GM19193 (cell line): Measurements from ENCODE around the gene ANGPT4.

Source experiments
- POLR2A ChIP-seq: IDR thresholded peaks from 4 replicates; pipeline ENCODE4 v1.6.1; 2011; ENCODE audit not compliant: insufficient read depth, insufficient read length; ENCODE audit errors: extremely low read depth

The ANGPT4 gene

DNA sequence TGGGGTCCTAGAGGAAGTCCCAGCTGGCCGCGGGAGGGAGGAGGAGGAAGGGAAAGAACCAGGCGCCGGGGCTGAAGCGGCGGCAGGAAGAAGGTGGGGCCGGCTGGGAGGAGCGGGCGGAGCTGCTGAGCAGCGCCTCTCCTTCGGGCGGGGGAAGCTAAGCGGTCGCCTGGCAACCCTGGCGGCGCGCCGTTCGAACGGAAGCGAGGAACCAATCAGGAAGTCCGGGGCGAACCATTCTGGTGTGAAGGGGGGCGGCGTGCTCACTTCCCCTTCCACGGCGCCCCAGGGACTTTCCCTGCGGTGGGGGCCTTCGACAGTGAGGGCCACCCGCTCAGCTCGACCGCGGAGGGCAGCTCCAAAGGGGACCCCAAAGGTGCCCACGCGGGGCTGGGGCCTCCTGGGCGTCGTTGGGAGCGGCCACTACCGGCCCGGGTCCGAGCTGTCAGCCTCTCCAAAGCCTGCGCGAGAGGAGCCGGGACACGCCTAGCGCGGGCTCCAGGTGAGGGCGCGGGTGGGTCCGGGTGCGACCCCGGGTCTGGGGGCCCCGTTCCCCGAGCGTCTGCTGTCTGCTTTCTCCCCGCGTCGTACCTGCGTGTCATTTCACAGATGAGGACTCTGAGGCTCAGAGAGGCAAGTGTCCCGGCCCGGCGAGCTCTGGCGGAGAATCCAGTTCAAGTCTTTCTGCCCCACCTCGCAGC, 82.5 kb downstream of the ANGPT4 start, which contains the start of gene FAM110A:
TSS of gene FAM110A (plus strand) at position 266 of the 701 bp plus-strand sequence. CDS start 11,090 bp downstream, outside the sequence.
- peak; percentile 56 for TF ChIP-seq POLR2A

DNA sequence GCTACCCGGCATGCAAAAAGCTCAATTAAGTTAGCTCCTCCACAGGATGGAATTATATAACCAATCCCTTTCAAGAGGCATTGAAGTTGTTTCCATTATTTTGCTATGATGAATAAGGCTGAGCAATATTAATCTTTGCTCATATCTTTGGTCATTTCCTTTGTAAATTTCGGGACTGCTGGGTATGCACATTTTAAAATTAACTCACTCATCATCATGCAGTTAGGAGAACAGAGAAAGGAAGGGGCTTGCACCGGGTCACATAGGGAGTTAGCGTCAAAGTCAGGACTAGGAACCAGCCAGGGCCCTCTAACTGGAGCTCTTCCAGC, 83.0 kb downstream of the ANGPT4 start:
- TF ChIP-seq POLR2A: no peak

DNA sequence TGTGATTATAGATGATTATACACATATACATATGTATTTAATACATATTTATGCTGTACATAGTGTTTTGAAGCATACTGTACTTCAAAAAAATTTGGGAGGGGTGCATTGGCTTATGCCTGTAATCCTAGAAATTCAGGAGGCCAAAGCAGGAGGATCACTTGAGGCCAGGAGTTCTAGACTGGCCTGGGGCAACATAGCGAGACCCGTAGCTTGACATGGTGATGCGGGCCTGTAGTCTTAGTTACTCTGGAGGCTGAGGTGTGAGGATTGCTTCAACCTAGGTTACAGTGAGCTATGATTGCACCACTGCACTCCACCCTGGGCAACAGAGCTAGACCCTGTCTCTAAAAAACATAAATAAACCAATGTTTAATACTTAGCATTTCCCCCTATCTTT, 84.2 kb downstream of the ANGPT4 start:
- no peak for TF ChIP-seq POLR2A

DNA sequence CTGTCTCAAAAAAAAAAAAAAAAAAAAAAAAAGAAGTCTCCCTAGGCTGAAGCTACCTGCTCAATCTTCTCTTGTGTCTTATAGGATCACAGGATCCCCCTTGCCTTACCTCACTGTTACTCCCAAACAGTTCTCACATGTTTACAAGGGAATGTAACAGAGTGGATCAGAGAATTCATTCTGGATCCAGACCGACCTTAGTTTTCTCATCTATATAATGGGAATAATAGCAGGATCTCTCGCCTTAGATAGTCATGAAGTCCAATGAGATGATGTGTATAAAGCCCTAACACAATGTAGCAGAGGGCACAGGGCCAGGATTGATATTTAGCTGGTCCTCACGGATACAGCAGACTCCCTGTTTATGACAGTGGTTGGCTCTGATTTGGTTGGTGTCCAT, 84.9 kb downstream of the ANGPT4 start:
- no peak for TF ChIP-seq POLR2A

DNA sequence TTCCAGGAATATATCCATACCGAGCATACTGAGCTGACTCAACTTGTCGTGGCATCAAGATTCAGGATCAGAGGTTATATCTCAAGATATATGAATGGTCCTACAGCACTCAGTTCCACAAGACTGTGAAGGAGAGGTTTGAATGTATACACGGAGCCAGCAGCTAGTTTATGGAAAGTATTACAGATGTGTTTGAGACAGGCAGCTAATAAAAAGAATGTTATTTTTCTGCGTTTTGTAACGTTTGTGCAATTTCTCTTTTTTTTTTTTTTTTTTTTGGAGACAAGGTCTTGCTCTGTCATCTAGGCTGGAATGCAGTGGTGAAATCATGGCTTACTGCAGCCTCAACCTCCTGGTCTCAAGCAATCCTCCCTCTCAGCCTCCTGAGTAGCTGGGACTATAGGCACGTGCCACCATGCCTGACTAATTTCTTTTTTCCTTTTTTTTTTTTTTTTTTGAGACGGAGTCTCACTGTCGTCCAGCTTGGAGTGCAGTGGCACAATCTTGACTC, 86.1 kb downstream of the ANGPT4 start:
- TF ChIP-seq POLR2A: no peak

- no peak for TF ChIP-seq POLR2A
These were observed 86.6 kb downstream of the ANGPT4 start for GRCh38 chr20:829551-829950.

- no peak for TF ChIP-seq POLR2A
These were observed 87.1 kb downstream of the ANGPT4 start for GRCh38 chr20:828987-829386.

DNA sequence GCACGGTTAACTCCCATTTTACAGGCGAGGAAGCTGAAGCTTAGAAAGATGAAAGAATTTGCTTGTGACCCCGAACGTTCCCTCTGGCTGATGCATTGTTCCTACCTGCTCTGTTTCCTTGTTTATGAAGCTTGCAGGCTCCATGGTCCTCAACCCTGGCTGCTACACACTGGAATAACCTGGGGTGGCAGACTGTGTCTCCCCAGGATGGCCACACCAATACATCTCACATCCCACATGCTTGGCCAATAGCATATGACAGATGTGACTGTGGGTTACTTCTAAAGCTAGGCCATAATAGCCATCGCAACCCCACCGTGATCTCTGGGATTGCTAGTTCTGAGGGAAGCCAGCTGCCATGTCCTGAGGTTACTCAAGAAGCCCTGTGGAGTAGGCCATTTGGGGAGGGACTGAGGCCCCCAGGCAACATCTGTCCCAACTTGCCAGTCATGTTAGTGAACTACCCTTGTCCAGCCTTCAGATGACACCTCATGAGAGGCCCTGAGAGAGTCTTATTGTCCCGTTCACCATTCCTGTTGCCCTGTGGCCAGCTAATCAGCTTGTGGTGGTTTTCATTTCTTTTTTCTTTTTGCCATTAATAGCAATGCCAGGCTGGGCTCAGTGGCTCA, 89.3 kb downstream of the ANGPT4 start:
- no peak for TF ChIP-seq POLR2A

- no peak for TF ChIP-seq POLR2A
These were observed 90.3 kb downstream of the ANGPT4 start for GRCh38 chr20:825710-826421.

DNA sequence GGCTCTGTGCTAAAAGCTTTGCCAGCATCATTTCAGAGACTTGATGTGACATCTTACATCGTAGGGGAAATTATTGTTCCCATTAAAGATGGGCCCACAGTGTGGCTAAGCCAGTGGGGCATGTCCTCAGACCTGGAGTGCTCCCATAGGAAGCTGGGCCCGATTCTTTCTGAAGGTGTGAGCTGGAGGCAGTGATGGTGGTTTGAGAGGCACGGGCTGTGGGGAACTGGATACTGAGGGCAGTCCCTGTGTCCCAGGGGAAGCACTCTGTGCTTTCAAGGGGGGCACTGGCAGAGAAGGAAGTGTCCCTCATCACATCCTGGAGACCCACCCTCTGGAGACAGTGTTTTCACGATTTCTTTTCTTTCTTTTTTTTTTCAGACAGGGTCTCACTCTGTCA, 91.2 kb downstream of the ANGPT4 start:
- no peak for TF ChIP-seq POLR2A

DNA sequence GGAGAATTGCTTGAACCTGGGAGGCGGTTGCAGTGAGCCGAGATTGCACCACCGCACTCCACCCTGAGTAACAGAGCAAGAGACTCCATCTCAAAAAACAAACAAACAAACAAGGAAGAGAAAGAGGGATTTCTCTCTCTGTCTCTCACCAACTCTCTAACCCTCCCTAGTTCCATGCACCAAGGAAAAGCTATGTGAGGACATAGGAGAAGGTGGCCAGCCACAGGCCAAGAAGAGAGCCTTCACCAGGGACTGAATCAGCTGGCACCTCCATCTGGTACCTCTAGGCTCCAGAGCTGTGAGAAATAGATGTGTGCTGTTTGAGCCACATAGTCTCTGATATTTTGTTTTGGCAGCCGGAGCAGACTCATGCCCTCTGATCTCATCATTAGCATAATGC, 91.6 kb downstream of the ANGPT4 start:
- no peak for TF ChIP-seq POLR2A

DNA sequence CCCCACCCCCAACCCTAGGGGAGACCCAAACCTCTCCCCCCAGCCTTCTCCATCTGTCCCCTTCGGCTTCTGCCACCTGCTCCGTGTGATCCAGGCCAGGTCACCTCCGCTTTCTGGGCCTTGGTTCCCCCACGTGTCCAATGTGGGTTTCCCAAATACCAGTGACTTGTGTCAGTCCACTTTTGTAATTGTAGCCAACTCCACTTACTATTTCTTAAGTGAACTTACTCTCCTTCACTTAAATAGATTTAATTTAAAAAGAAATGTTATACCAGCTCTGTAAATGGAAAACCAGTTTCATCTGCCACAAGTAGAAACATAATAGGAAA, 92.6 kb downstream of the ANGPT4 start:
- no peak for TF ChIP-seq POLR2A

DNA sequence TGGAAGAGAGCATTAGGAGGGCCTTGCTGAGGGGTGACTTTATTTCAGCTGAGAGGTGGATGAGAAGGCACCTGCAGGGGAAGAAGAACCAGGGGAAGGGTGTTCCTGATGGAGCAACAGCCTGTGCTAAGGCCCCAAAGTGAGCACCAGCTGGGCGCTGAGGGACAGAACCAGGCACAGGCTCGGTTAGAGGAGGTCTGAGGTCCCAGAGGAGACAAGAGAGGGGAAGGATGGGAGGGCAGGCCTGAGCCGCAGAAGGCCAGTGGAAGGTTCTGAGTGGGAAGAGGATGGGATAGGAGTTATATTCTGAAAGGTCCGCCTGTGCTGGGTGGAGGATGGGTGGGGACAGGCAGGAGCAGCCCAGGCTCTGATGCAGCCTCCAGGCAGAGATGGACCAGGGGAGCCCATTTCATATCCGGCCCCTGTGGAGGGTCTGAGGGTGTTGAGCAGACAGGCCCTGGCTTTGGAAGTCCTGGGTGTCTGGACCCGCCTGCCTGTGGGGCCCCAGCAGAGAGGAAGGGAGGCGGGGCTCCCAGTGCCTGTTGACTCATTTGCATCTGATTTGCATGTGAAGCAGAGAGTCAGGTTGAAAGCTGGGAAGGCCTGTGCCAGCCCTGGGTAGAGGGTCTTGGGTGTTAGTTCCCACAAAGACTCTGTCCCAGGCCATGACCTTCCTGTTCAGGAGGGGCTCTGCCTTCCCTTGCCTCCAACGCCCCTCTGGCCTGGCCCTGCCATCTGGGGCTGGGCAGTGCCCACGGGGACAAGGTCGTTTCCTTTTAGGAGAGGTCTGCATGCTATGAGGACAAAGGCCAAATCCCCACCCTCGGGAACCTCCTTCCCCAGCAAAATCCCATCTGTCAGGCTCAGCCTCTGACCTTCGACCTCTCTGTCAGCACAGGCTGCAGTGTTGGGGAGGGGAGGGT, 93.2 kb downstream of the ANGPT4 start:
- no peak for TF ChIP-seq POLR2A

DNA sequence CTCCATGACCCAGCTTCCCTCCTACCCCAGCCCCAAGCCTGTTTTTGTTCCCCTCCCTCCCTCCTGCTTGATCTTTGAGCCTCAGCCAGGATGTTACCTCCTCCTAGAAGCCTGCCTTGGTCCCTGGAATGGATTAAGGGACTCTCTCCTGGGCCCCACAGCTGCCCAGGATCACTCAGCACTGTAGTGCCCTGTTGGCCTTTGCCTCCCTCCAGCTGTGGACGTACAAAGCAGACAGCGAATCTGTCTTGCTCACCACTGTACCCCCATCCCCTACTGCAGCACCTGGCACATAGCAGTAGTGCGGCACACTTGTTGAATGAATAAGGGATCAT, 94.4 kb downstream of the ANGPT4 start:
- TF ChIP-seq POLR2A: no peak

DNA sequence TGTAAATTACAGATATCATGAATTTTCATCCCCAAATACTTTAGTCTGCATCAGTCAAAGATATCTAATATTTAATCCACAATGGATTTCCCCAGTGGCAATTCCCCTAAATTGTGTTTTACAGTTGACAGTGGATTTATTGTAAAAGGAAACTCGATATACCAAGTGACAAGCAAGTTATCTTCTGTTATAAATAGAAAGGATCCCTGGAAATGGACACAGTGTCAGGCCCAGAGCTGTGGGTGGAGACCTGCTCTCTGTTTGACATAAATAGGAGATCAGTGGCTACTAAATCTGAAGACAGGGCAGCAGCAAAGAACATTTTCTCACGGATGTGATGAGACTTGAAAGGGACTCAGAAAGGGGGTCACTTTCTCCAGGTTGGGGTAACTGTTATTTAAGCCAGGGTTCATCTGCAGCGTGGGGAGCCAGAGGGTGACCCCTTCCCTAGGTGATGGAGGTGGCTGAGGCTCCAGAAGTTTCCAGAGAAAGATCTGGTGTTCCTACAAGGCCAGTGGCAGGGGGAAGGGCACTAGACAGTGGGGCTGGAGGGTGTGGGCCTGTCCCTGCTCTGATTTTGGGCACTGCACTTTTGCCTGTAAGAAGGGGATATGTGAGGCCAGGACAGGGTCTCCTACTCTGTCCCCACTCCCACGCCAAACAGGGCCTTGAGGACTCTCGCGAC, 94.9 kb downstream of the ANGPT4 start:
- no peak for TF ChIP-seq POLR2A

- no peak for TF ChIP-seq POLR2A
These were observed 95.7 kb downstream of the ANGPT4 start for GRCh38 chr20:820323-820953.
